Stimulated activated CD4-positive, alpha-beta T cell treated with anti-CD3 and anti-CD28 coated beads, Interleukin-1b, Interleukin-23, amount 100 ng/mL, for 4 hours (primary cell): Measurements from ENCODE around the gene PACRG.
"Not testable (repeated sequence)": the region's sequence is repeated elsewhere in the genome, so short reads cannot be mapped to it uniquely, and the experiment has no call there.

Experiments
- DNase-seq, 2 donors: peaks; one replicate each; pipeline ENCODE4 v3.0.0-alpha.2; 2020; ENCODE audit warnings: low read depth in 2 of 2

PACRG gene

GRCh38 chr6:162727322-162728182 lies at the start of gene PACRG, which contains the start of gene PRKN:
Gene PACRG (plus strand): TSS chr6:162727974.
Gene PRKN (minus strand): TSS chr6:162727766.
- peak; percentile 96 to 98 for DNase-seq

GRCh38 chr6:162678896-162679295 lies 48.9 kb upstream of the PACRG start:
- not testable (repeated sequence) for DNase-seq

GRCh38 chr6:162679681-162680080 lies 48.1 kb upstream of the PACRG start:
- DNase-seq = no peak

- DNase-seq = no peak
Observed at GRCh38 chr6:162680367-162680766, 47.4 kb upstream of the PACRG start.

- no peak for DNase-seq
Observed at GRCh38 chr6:162680871-162681270, 46.9 kb upstream of the PACRG start.

- no peak for DNase-seq
Observed at GRCh38 chr6:162681447-162681846, 46.3 kb upstream of the PACRG start.

- no peak for DNase-seq
Observed at GRCh38 chr6:162683135-162683534, 44.6 kb upstream of the PACRG start.

GRCh38 chr6:162684052-162684451 lies 43.7 kb upstream of the PACRG start:
- DNase-seq = no peak

- DNase-seq = no peak
Observed at GRCh38 chr6:162684961-162685360, 42.8 kb upstream of the PACRG start.

GRCh38 chr6:162685586-162685985 lies 42.2 kb upstream of the PACRG start:
- no peak for DNase-seq

GRCh38 chr6:162688751-162689345 lies 38.9 kb upstream of the PACRG start:
- DNase-seq = no peak

- no peak for DNase-seq
Observed at GRCh38 chr6:162690158-162690557, 37.6 kb upstream of the PACRG start.

- DNase-seq = no peak
Observed at GRCh38 chr6:162697872-162698403, 29.8 kb upstream of the PACRG start.

- DNase-seq = no peak
Observed at GRCh38 chr6:162698440-162698839, 29.3 kb upstream of the PACRG start.

GRCh38 chr6:162699961-162700360 lies 27.8 kb upstream of the PACRG start:
- no peak for DNase-seq

- DNase-seq = no peak
Observed at GRCh38 chr6:162700966-162701365, 26.8 kb upstream of the PACRG start.

- no peak for DNase-seq
Observed at GRCh38 chr6:162701551-162701950, 26.2 kb upstream of the PACRG start.

- DNase-seq = no peak
Observed at GRCh38 chr6:162702446-162702845, 25.3 kb upstream of the PACRG start.

- DNase-seq = no peak
Observed at GRCh38 chr6:162704001-162704400, 23.8 kb upstream of the PACRG start.

- DNase-seq = no peak
Observed at GRCh38 chr6:162705736-162706135, 22.0 kb upstream of the PACRG start.

- no peak for DNase-seq
Observed at GRCh38 chr6:162706232-162706631, 21.5 kb upstream of the PACRG start.

GRCh38 chr6:162708971-162709370 lies 18.8 kb upstream of the PACRG start:
- DNase-seq = no peak

- no peak for DNase-seq
Observed at GRCh38 chr6:162709431-162709830, 18.3 kb upstream of the PACRG start.
